ENCODE data around the gene CACNA1F. TPM values are rescaled to one million over a fixed set of nuclear protein-coding genes. Genes with fewer than 3 reads are reported as not detected.

CACNA1F gene
- total RNA-seq, 1 experiment from 2014 or later = not detected

DNA sequence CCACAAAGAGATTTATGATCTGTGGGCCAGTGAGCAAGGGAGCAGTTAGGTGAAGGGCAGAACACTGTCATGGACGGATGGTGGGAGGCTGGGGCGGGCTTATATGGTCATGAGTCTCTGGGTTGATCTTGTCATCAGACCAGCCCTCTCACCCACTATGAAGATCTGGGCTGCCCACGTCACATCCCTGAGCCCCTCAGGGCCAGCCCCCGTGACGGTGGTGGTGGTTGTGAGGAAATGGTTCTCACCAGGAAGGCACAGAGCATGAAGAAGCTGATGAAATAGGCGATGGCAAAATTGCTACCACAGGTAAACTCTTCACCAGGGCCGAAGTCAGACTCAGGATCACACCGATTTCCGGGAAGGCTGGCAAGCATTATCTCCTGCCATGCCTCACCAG is 22.1 kb downstream of the CACNA1F start:
- Histone ChIP-seq H3K4me3 (ENCODE audit: low read depth, low read length, poor library complexity, severe bottlenecking) (no peak overlapping the region), H3K4me1 (ENCODE audit: insufficient read depth, low read length, poor library complexity, severe bottlenecking) (no peaks in the 10 kb centered on the region), H3K9me3 (ENCODE audit: low read depth, low read length, poor library complexity, severe bottlenecking) (no peaks in the 10 kb centered on the region), H3K36me3 (ENCODE audit: insufficient read depth, low read length, poor library complexity, severe bottlenecking) (no peaks in the 10 kb centered on the region), H3K27ac (ENCODE audit: low read depth, low read length, poor library complexity, severe bottlenecking) (no peak overlapping the region), H3K27me3 (replicated peaks; ENCODE audit: insufficient read depth, low read depth, low read length, poor library complexity) (no peaks in the 10 kb centered on the region)
- TF ChIP-seq, protein P1, sequence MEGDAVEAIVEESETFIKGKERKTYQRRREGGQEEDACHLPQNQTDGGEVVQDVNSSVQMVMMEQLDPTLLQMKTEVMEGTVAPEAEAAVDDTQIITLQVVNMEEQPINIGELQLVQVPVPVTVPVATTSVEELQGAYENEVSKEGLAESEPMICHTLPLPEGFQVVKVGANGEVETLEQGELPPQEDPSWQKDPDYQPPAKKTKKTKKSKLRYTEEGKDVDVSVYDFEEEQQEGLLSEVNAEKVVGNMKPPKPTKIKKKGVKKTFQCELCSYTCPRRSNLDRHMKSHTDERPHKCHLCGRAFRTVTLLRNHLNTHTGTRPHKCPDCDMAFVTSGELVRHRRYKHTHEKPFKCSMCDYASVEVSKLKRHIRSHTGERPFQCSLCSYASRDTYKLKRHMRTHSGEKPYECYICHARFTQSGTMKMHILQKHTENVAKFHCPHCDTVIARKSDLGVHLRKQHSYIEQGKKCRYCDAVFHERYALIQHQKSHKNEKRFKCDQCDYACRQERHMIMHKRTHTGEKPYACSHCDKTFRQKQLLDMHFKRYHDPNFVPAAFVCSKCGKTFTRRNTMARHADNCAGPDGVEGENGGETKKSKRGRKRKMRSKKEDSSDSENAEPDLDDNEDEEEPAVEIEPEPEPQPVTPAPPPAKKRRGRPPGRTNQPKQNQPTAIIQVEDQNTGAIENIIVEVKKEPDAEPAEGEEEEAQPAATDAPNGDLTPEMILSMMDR (conservative IDR thresholded peaks at IDR 0.05; ENCODE audit: low read depth, low read length) = no peak
- TF ChIP-seq EZH2 (IDR thresholded peaks at IDR 0.05; ENCODE audit: borderline replicate concordance, low read depth, low read length, poor library complexity, severe bottlenecking) = no peak
- ChIA-PET POLR2A (ENCODE audit: low non-redundant PET) (no interaction called here), CTCF (no interaction called here)
- no peak for DNase-seq (ENCODE audit: low spot score)
- BruUV-seq (replicated peaks) = no TSS peak
- intact Hi-C loops (cut with micrococcal nuclease; ENCODE audit: unreplicated experiment) = no loop called here

DNA sequence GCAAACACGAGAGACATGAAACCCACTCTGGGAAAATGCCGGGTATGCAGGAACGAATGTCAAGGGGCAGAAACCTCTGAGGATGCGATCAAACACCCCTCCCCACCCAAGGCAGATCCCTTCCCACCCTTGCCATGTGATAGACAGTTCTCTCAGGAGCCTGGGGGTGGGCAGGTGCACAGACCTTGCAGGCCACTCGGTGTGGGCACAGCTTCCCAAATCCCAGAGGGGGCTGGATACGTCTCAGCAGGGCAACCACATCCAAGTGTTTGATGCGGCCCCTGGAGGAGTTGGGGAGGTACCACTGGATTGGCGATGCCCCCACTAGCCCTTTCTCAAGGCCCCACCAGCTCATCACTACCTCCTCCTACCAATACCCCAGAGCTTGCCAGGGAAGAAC is 22.7 kb downstream of the CACNA1F start:
- no peak for DNase-seq (ENCODE audit: low spot score)
- no peaks in the 10 kb centered on the region for H3K9me3 ChIP-seq (ENCODE audit: low read depth, low read length, poor library complexity, severe bottlenecking)
- H3K27me3 ChIP-seq (replicated peaks; ENCODE audit: insufficient read depth, low read depth, low read length, poor library complexity) = no peaks in the 10 kb centered on the region
- H3K27ac ChIP-seq (ENCODE audit: low read depth, low read length, poor library complexity, severe bottlenecking) = no peak overlapping the region
- CTCF ChIA-PET = no interaction called here
- H3K4me1 ChIP-seq (ENCODE audit: insufficient read depth, low read length, poor library complexity, severe bottlenecking) = no peaks in the 10 kb centered on the region
- H3K36me3 ChIP-seq (ENCODE audit: insufficient read depth, low read length, poor library complexity, severe bottlenecking) = no peaks in the 10 kb centered on the region
- POLR2A ChIA-PET (ENCODE audit: low non-redundant PET) = no interaction called here
- no TSS peak for BruUV-seq (replicated peaks)
- TF ChIP-seq EZH2 (IDR thresholded peaks at IDR 0.05; ENCODE audit: borderline replicate concordance, low read depth, low read length, poor library complexity, severe bottlenecking) = no peak
- TF ChIP-seq, protein P1 (conservative IDR thresholded peaks at IDR 0.05; ENCODE audit: low read depth, low read length) = no peak
- intact Hi-C loops (cut with micrococcal nuclease; ENCODE audit: unreplicated experiment) = no loop called here
- H3K4me3 ChIP-seq (ENCODE audit: low read depth, low read length, poor library complexity, severe bottlenecking) = no peak overlapping the region

DNA sequence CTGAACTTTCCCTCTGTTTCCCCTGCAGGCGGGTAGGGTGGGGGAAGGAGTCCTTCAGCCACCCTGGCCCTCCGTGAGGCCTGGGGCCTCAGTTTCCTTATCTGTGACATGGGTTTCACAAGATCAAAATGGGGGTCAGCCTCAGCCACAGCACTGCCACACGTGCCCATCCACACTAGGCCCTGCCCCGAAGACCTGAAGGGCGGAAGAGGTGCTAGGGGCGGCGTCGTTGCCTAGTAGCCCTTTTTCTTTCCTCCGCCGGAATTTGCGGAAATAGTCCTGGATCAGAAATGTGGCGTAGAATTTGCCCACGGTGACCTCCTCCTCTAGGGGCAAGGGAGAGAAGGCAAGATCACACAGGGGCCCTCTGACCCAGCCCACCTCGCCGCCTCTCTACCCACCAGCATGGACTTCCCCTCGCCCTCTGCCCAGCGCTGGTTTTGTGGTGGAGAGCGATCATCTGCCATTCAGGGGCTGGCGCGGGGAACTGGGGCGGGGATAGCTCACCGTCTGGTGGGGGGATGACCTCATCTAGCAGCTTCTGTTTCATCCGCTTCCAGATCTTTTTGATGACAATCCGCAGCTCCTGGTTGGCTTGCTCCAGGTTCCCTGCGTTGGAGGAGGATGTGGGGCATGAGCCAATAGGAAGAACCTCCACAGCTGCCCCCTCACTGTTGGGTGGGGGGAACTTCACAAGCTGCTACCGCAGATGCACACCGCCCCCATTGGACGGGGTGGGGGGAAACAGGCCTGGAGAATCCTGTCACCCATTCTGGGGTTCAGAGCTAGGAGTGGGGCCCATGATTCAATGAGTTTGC is 23.5 kb downstream of the CACNA1F start:
- Histone ChIP-seq H3K36me3 (ENCODE audit: insufficient read depth, low read length, poor library complexity, severe bottlenecking) (no peaks in the 10 kb centered on the region), H3K4me1 (ENCODE audit: insufficient read depth, low read length, poor library complexity, severe bottlenecking) (no peaks in the 10 kb centered on the region), H3K27me3 (replicated peaks; ENCODE audit: insufficient read depth, low read depth, low read length, poor library complexity) (no peaks in the 10 kb centered on the region), H3K9me3 (ENCODE audit: low read depth, low read length, poor library complexity, severe bottlenecking) (no peaks in the 10 kb centered on the region), H3K27ac (ENCODE audit: low read depth, low read length, poor library complexity, severe bottlenecking) (no peak overlapping the region), H3K4me3 (ENCODE audit: low read depth, low read length, poor library complexity, severe bottlenecking) (no peak overlapping the region)
- ChIA-PET CTCF (no interaction called here), POLR2A (ENCODE audit: low non-redundant PET) (no interaction called here)
- no peak for DNase-seq (ENCODE audit: low spot score)
- TF ChIP-seq EZH2 (IDR thresholded peaks at IDR 0.05; ENCODE audit: borderline replicate concordance, low read depth, low read length, poor library complexity, severe bottlenecking) = no peak
- TF ChIP-seq, protein P1 (conservative IDR thresholded peaks at IDR 0.05; ENCODE audit: low read depth, low read length) = no peak
- no TSS peak for BruUV-seq (replicated peaks)
- intact Hi-C loops (cut with micrococcal nuclease; ENCODE audit: unreplicated experiment) = no loop called here

Data from A673 (cell line).